Measurements from ENCODE around the gene NRDE2.
A peak's percentile ranks its signal among the peaks of the same experiment; 100 is the strongest.
"Not testable (repeated sequence)": the region's sequence is repeated elsewhere in the genome, so short reads cannot be mapped to it uniquely, and the experiment has no call there.

Gene NRDE2

DNA sequence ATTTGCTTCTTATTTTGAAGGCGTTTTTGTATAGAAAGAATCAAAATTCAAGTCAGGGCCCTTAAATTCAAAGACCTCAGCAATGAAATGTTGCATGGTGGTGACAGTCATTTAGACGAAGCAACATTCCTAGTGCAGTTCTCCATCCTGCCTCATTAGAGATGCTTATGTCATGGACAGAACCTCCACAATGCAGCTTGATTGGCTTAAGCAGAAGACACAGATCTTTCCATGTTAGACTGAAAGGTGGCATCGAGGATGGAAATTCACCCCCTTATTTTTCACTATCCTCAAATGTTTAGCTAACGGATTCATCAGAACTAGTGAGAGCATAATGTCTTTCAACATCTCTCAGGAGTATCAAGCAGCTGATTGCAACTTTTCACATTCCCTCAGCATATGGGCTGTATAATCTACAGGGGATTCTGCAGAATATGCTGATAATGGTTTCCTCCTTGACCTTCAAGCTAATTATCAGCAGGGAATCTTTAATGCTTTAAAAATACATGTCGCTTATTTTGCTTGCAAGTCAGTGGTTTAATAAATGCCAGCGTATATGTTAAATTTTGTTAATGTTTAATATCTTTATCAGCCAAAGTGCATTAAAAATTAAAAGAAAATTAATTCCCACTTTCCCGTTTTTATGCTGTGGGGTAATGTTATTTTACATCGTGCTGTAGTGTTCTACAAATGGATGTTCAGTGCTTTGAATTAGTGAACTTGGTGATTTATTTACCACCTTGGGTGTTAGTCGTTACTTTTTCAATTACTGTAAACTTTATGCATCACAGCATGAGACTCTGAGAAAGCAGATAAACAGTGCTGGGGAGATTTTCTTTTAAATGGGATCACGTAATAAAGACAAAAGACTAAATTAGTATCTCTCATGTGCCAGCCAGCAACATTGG is 12.8 kb upstream of the NRDE2 start:
- Histone ChIP-seq H3K36me3 (ENCODE audit: control insufficient read depth in 1 of 2, insufficient read depth in 2 of 2, low read length in 2 of 2) (no peaks in the 10 kb centered on the region), H3K9ac (ENCODE audit: low read depth in 1 of 2, low read length in 2 of 2) (no peak overlapping the region), H3K27me3 (ENCODE audit: control insufficient read depth in 1 of 2, insufficient read depth in 2 of 2, low read length in 2 of 2) (no peaks in the 10 kb centered on the region), H3K27ac (ENCODE audit: low read depth, low read length) (no peak overlapping the region), H3K4me3 (ENCODE audit: low read depth in 1 of 2, low read length in 2 of 2) (no peak overlapping the region), H3K9me3 (ENCODE audit: control insufficient read depth in 1 of 2, low read length in 2 of 2) (no peaks in the 10 kb centered on the region), H3K4me1 (ENCODE audit: control insufficient read depth in 1 of 2, insufficient read depth in 2 of 2, low read length in 2 of 2) (peaks cover 4% of the 10 kb centered on the region in 2 donors)

DNA sequence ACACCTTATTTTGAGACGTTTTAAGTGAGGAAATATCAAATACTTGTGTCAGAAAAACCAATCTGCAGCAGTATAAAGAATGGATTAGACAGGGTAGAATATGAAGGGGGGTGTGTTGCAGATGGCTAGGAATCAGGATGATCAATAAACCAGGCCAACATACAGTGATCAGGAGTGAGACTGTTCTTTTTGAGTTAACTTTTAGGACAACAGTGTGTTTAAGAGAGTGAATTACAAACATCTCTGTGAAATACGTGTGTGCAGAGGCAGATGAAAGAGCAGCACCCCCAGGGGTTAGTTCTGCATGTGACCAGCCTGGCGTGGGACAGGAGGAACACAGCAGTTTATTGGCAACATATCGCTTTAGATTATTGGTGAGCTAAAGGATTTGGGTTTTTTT is 10.6 kb upstream of the NRDE2 start:
- Histone ChIP-seq H3K27me3 (ENCODE audit: control insufficient read depth in 1 of 2, insufficient read depth in 2 of 2, low read length in 2 of 2) (no peaks in the 10 kb centered on the region), H3K4me3 (ENCODE audit: low read depth in 1 of 2, low read length in 2 of 2) (no peak overlapping the region), H3K9ac (ENCODE audit: low read depth in 1 of 2, low read length in 2 of 2) (no peak overlapping the region), H3K36me3 (ENCODE audit: control insufficient read depth in 1 of 2, insufficient read depth in 2 of 2, low read length in 2 of 2) (no peaks in the 10 kb centered on the region), H3K27ac (ENCODE audit: low read depth, low read length) (no peak overlapping the region), H3K9me3 (ENCODE audit: control insufficient read depth in 1 of 2, low read length in 2 of 2) (no peaks in the 10 kb centered on the region), H3K4me1 (ENCODE audit: control insufficient read depth in 1 of 2, insufficient read depth in 2 of 2, low read length in 2 of 2) (peaks cover 4 to 6% of the 10 kb centered on the region in 2 donors)

DNA sequence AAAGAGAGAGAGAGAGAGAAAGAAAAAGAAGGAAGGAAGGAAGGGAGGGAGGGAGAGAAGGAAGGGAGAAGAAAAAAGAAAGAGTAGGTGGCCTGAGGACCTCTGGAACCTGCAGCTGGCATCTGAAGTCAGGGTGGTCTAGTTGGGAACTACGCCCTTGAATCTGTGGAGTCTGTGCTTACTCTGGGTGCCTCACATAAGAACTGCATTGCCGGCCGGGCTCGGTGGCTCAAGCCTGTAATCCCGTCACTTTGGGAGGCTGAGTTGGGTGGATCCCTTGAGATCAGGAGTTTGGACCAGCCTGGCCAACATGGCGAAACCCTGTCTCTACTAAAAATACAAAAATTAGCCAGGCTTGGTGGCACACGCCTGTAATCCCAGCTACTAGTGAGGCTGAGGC is 10.0 kb upstream of the NRDE2 start:
- H3K9me3 ChIP-seq (ENCODE audit: control insufficient read depth in 1 of 2, low read length in 2 of 2): no peaks in the 10 kb centered on the region
- H3K4me1 ChIP-seq (ENCODE audit: control insufficient read depth in 1 of 2, insufficient read depth in 2 of 2, low read length in 2 of 2): peaks cover 4 to 11% of the 10 kb centered on the region in 2 donors
- H3K36me3 ChIP-seq (ENCODE audit: control insufficient read depth in 1 of 2, insufficient read depth in 2 of 2, low read length in 2 of 2): no peaks in the 10 kb centered on the region
- H3K27ac ChIP-seq (ENCODE audit: low read depth, low read length): no peak overlapping the region
- no peaks in the 10 kb centered on the region for H3K27me3 ChIP-seq (ENCODE audit: control insufficient read depth in 1 of 2, insufficient read depth in 2 of 2, low read length in 2 of 2)
- no peak overlapping the region for H3K4me3 ChIP-seq (ENCODE audit: low read depth in 1 of 2, low read length in 2 of 2)
- no peak overlapping the region for H3K9ac ChIP-seq (ENCODE audit: low read depth in 1 of 2, low read length in 2 of 2)

DNA sequence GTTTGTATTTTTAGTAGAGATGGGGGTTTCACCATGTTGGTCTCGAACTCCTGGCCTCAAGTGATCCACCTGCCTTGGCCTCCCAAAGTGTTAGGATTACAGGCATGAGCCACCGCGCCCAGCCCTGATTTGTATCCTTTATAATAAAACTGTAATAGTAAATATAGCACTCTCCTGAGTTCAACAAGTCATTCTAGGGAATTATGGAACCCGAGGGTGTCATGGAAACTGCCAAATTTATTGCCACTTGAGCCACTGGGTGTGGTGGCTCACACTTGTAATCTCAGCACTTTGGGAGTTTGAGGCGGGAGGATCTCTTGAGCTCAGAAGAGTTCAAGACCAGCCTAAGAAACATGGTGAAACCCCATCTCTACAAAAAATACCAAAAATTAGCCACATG is 9.5 kb upstream of the NRDE2 start:
- H3K36me3 ChIP-seq (ENCODE audit: control insufficient read depth in 1 of 2, insufficient read depth in 2 of 2, low read length in 2 of 2); H3K27ac ChIP-seq (ENCODE audit: low read depth, low read length); H3K9me3 ChIP-seq (ENCODE audit: control insufficient read depth in 1 of 2, low read length in 2 of 2); H3K9ac ChIP-seq (ENCODE audit: low read depth in 1 of 2, low read length in 2 of 2); H3K27me3 ChIP-seq (ENCODE audit: control insufficient read depth in 1 of 2, insufficient read depth in 2 of 2, low read length in 2 of 2); H3K4me3 ChIP-seq (ENCODE audit: low read depth in 1 of 2, low read length in 2 of 2): not testable (repeated sequence)
- peaks cover 4 to 14% of the 10 kb centered on the region in 2 donors for H3K4me1 ChIP-seq (ENCODE audit: control insufficient read depth in 1 of 2, insufficient read depth in 2 of 2, low read length in 2 of 2)

DNA sequence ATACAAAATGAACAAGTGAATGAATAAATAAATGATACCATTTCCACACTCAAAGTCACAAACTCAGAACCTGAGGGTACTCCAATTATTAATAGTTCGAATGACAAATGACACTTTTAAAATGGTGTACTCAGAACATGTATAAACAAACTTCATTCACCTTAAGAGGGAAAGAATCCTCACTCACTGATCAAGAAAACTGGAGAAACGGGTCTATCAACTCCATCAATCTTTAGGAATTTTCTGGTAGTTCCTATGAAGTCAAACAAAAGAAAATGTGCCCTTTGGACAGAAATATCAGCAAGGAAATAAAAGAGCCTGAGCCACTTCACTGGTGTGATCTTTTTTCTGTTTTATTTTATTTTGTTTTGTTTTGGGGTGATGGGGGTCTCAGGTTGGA is 5.2 kb upstream of the NRDE2 start:
- no peaks in the 10 kb centered on the region for H3K9me3 ChIP-seq (ENCODE audit: control insufficient read depth in 1 of 2, low read length in 2 of 2)
- no peak overlapping the region for H3K4me3 ChIP-seq (ENCODE audit: low read depth in 1 of 2, low read length in 2 of 2)
- H3K27ac ChIP-seq (ENCODE audit: low read depth, low read length): no peak overlapping the region
- H3K27me3 ChIP-seq (ENCODE audit: control insufficient read depth in 1 of 2, insufficient read depth in 2 of 2, low read length in 2 of 2): no peaks in the 10 kb centered on the region
- H3K4me1 ChIP-seq (ENCODE audit: control insufficient read depth in 1 of 2, insufficient read depth in 2 of 2, low read length in 2 of 2): peaks cover 0 to 15% of the 10 kb centered on the region in 2 donors
- no peaks in the 10 kb centered on the region for H3K36me3 ChIP-seq (ENCODE audit: control insufficient read depth in 1 of 2, insufficient read depth in 2 of 2, low read length in 2 of 2)
- H3K9ac ChIP-seq (ENCODE audit: low read depth in 1 of 2, low read length in 2 of 2): no peak overlapping the region

DNA sequence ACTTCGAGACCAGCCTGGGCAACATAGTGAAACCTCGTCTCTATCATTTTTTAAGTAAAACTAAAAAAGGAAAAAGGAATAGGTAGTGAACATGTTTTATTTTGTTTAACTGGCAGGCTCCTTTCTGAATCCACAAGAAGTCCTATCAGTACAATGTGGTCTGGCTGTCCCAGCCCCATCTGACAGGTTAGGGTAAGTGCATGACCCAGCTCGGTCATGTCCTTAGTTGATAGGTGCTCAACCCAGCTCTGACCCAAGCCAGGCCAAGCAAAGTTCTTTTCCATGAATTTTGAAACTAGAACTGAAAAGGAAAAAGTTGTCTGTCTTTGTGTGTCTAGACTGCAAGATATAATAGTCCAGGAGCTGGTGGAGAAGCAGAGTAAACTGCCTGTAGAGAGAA is 4.7 kb upstream of the NRDE2 start:
- Histone ChIP-seq H3K27me3 (ENCODE audit: control insufficient read depth in 1 of 2, insufficient read depth in 2 of 2, low read length in 2 of 2) (no peaks in the 10 kb centered on the region), H3K36me3 (ENCODE audit: control insufficient read depth in 1 of 2, insufficient read depth in 2 of 2, low read length in 2 of 2) (no peaks in the 10 kb centered on the region), H3K9ac (ENCODE audit: low read depth in 1 of 2, low read length in 2 of 2) (no peak overlapping the region), H3K4me1 (ENCODE audit: control insufficient read depth in 1 of 2, insufficient read depth in 2 of 2, low read length in 2 of 2) (peaks cover 0 to 15% of the 10 kb centered on the region in 2 donors), H3K9me3 (ENCODE audit: control insufficient read depth in 1 of 2, low read length in 2 of 2) (no peaks in the 10 kb centered on the region), H3K27ac (ENCODE audit: low read depth, low read length) (no peak overlapping the region), H3K4me3 (ENCODE audit: low read depth in 1 of 2, low read length in 2 of 2) (no peak overlapping the region)

DNA sequence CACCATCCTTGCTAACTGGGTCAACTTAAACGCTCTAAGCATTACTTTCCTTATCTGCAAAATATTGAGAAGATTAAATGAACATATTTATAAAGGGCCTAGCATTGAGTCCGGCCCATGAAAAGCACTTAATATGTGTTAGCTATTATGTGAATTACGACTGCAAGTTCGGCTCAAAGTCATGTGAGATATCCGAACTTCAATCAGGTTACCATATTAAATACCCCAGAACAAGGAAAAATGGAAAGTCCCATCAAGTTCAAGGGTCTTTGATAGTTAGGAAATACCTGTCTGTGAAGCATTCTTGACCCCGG is 487 bp upstream of the NRDE2 start:
- no peaks in the 10 kb centered on the region for H3K27me3 ChIP-seq (ENCODE audit: control insufficient read depth in 1 of 2, insufficient read depth in 2 of 2, low read length in 2 of 2)
- H3K4me3 ChIP-seq (ENCODE audit: low read depth in 1 of 2, low read length in 2 of 2): peak overlapping the region; percentile 69 to 96
- H3K9ac ChIP-seq (ENCODE audit: low read depth in 1 of 2, low read length in 2 of 2): no peak overlapping the region
- no peaks in the 10 kb centered on the region for H3K9me3 ChIP-seq (ENCODE audit: control insufficient read depth in 1 of 2, low read length in 2 of 2)
- no peaks in the 10 kb centered on the region for H3K36me3 ChIP-seq (ENCODE audit: control insufficient read depth in 1 of 2, insufficient read depth in 2 of 2, low read length in 2 of 2)
- H3K4me1 ChIP-seq (ENCODE audit: control insufficient read depth in 1 of 2, insufficient read depth in 2 of 2, low read length in 2 of 2): peaks cover 7 to 19% of the 10 kb centered on the region in 2 donors
- H3K27ac ChIP-seq (ENCODE audit: low read depth, low read length): no peak overlapping the region

DNA sequence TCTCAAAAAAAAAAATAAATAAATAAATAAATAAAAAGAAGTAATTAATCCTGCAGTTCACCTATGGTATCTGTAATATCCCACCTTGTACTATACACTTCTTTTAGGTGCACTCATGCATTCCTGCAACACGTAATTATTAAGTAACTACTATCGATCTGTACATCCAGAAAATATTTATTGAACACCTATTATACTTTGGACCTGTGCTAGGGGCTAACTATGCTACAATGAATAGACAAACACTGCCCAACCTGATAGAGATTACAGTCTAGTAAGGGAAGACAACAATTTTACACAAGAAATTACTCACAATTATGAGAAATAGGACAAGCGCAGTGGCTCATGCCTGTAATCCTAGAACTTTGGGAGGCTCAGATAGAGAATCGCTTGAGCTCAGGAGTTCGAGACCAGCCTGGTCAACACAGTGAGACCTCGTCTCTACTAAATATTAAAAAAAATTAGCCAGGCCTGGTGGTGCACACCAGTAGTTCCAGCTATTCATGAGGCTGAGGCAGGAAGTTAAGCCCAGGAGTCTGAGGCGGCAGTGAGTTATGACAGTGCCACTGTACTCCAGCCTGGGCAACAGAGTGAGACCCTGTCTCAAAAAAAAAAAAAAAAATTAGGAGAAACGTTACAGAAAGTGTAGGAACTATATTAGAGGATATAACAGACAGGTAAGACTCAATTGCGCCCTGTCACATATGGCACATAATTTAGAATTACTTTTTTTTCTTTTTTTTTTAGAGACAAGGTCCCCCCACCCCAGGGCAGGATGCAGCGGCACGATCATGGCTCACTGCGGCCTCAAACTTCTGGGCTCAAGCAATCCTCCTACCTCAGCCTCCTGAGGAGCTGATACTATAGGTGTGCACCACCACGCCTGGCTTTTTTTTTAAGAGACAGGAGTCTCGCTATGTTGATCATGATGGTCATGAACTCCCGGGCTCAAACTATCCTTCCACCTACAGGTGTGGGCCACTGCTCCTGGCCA is 1.2 kb downstream of the NRDE2 start:
- Histone ChIP-seq H3K4me1 (ENCODE audit: control insufficient read depth in 1 of 2, insufficient read depth in 2 of 2, low read length in 2 of 2) (peaks cover 7 to 12% of the 10 kb centered on the region in 2 donors), H3K4me3 (ENCODE audit: low read depth in 1 of 2, low read length in 2 of 2) (peak overlapping the region; percentile 82 to 96), H3K9ac (ENCODE audit: low read depth in 1 of 2, low read length in 2 of 2) (peak overlapping the region in 1 of 2 donors; percentile 63), H3K27ac (ENCODE audit: low read depth, low read length) (no peak overlapping the region), H3K9me3 (ENCODE audit: control insufficient read depth in 1 of 2, low read length in 2 of 2) (no peaks in the 10 kb centered on the region), H3K36me3 (ENCODE audit: control insufficient read depth in 1 of 2, insufficient read depth in 2 of 2, low read length in 2 of 2) (no peaks in the 10 kb centered on the region), H3K27me3 (ENCODE audit: control insufficient read depth in 1 of 2, insufficient read depth in 2 of 2, low read length in 2 of 2) (no peaks in the 10 kb centered on the region)

DNA sequence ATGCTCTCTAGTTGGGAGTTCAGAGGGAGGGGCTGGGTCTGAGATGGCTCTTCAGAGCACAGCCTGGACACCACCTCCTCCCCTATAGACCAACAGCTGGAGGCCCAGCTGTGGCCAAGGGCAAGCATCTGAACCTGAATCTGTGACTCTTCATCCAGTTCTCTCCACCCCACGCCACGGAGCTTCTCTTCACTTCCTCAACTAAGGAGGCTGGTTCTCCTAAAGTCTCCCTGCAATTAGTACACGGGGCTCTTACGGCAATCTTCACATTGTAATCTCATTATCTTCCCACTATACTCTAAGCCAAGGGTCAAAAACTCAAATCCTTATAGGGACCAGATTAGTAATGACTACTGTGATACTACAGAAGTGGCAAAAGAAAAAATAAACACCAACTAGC is 9.8 kb downstream of the NRDE2 start:
- Histone ChIP-seq H3K27me3 (ENCODE audit: control insufficient read depth in 1 of 2, insufficient read depth in 2 of 2, low read length in 2 of 2) (no peaks in the 10 kb centered on the region), H3K9me3 (ENCODE audit: control insufficient read depth in 1 of 2, low read length in 2 of 2) (no peaks in the 10 kb centered on the region), H3K4me3 (ENCODE audit: low read depth in 1 of 2, low read length in 2 of 2) (no peak overlapping the region)

More for the DNA sequence above, 9.8 kb downstream of the NRDE2 start:
- Histone ChIP-seq H3K36me3 (ENCODE audit: control insufficient read depth in 1 of 2, insufficient read depth in 2 of 2, low read length in 2 of 2) (peaks cover 0 to 9% of the 10 kb centered on the region in 2 donors), H3K4me1 (ENCODE audit: control insufficient read depth in 1 of 2, insufficient read depth in 2 of 2, low read length in 2 of 2) (peaks cover 0 to 26% of the 10 kb centered on the region in 2 donors), H3K9ac (ENCODE audit: low read depth in 1 of 2, low read length in 2 of 2) (no peak overlapping the region), H3K27ac (ENCODE audit: low read depth, low read length) (no peak overlapping the region)
